DND-41 (cell line): ENCODE results near the gene IL26.
A peak's percentile ranks its signal among the peaks of the same experiment; 100 is the strongest.

Experiments used
- CTCF ChIP-seq: IDR thresholded peaks from 2 replicates; pipeline ENCODE4 v1.5.1; 2012; ENCODE audit warnings: borderline replicate concordance, low read length, moderate library complexity, mild to moderate bottlenecking; ENCODE audit not compliant: poor library complexity, severe bottlenecking; ENCODE audit errors: extremely low read depth
- EZH2 ChIP-seq: IDR thresholded peaks from 3 replicates; pipeline ENCODE4 v1.6.1; 2012; ENCODE audit warnings: borderline replicate concordance, low read depth, mild to moderate bottlenecking, moderate library complexity, low read length, inconsistent platforms; ENCODE audit not compliant: severe bottlenecking

GRCh38 chr12:68236421-68237059 is 10.9 kb upstream of the IL26 start:
- TF ChIP-seq CTCF (peak; percentile 42), EZH2 (no peak)
